ENCODE data around the gene SHANK2.

Gene SHANK2

GRCh38 chr11:71218789-71219499 lies 33.4 kb downstream of the SHANK2 start:
- DNase-seq, result no peak

- DNase-seq, result no peak
Observed at GRCh38 chr11:71215425-71215965, 36.9 kb downstream of the SHANK2 start.

- DNase-seq, result no peak
Observed at GRCh38 chr11:71214553-71215424, 37.6 kb downstream of the SHANK2 start.

GRCh38 chr11:71213696-71214552 lies 38.5 kb downstream of the SHANK2 start:
- DNase-seq, result no peak

GRCh38 chr11:71212871-71213559 lies 39.4 kb downstream of the SHANK2 start:
- no peak for DNase-seq

- DNase-seq, result no peak
Observed at GRCh38 chr11:71211631-71212030, 40.7 kb downstream of the SHANK2 start.

GRCh38 chr11:71210861-71211260 lies 41.5 kb downstream of the SHANK2 start:
- DNase-seq, result no peak

- no peak for DNase-seq
Observed at GRCh38 chr11:71209656-71210055, 42.7 kb downstream of the SHANK2 start.

GRCh38 chr11:71209181-71209580 lies 43.2 kb downstream of the SHANK2 start:
- no peak for DNase-seq

- DNase-seq, result no peak
Observed at GRCh38 chr11:71208011-71208774, 44.2 kb downstream of the SHANK2 start.

- no peak for DNase-seq
Observed at GRCh38 chr11:71207563-71207962, 44.8 kb downstream of the SHANK2 start.

GRCh38 chr11:71206186-71206585 lies 46.2 kb downstream of the SHANK2 start:
- DNase-seq, result no peak

- no peak for DNase-seq
Observed at GRCh38 chr11:71204748-71205664, 47.4 kb downstream of the SHANK2 start.

- DNase-seq, result no peak
Observed at GRCh38 chr11:71204294-71204693, 48.1 kb downstream of the SHANK2 start.

- no peak for DNase-seq
Observed at GRCh38 chr11:71203681-71204080, 48.7 kb downstream of the SHANK2 start.

- no peak for DNase-seq
Observed at GRCh38 chr11:71202966-71203365, 49.4 kb downstream of the SHANK2 start.

- DNase-seq, result no peak
Observed at GRCh38 chr11:71202598-71202944, 49.8 kb downstream of the SHANK2 start.

Measured in OCI-M1 (cell line).